ENCODE results near the gene IER5L.

GRCh38 chr9:129162497-129163197, 15.4 kb downstream of the IER5L start:
- TF ChIP-seq CTCF (IDR thresholded peaks at IDR 0.05) (no peak), POLR2AphosphoS5 (IDR thresholded peaks at IDR 0.05) (no peak)
